H9 (cell line): ENCODE results near the gene FRAS1. TPM values are rescaled to one million over a fixed set of nuclear protein-coding genes. Genes with fewer than 3 reads are reported as not detected.

Source experiments
- DNase-seq: peaks from one replicate; pipeline ENCODE4 v3.0.0-alpha.2; 2017
- H2AFZ ChIP-seq: one replicate; pipeline ENCODE4 v1.6.1; 2013; ENCODE audit warnings: mild to moderate bottlenecking, low read length, control low read depth, moderate library complexity
- H2AK5ac ChIP-seq: 2 replicates; pipeline ENCODE4 v1.6.1; 2013; ENCODE audit warnings: low read length, control low read depth, mixed read lengths; ENCODE audit not compliant: insufficient read length
- H2BK120ac ChIP-seq: one replicate; pipeline ENCODE4 v1.6.1; 2013; ENCODE audit warnings: low read depth, mild to moderate bottlenecking, low read length, control low read depth, inconsistent platforms; ENCODE audit not compliant: poor library complexity, severe bottlenecking
- H2BK12ac ChIP-seq: 2 replicates; pipeline ENCODE4 v1.6.1; 2013; ENCODE audit warnings: low read length, control low read depth, mixed read lengths, low read depth; ENCODE audit not compliant: insufficient read length
- H2BK15ac ChIP-seq: 2 replicates; pipeline ENCODE4 v1.6.1; 2013; ENCODE audit warnings: low read depth, low read length, control low read depth
- H2BK20ac ChIP-seq: one replicate; pipeline ENCODE4 v1.6.1; 2013; ENCODE audit warnings: low read depth, mild to moderate bottlenecking, low read length, control low read depth, inconsistent platforms; ENCODE audit not compliant: poor library complexity, severe bottlenecking
- H2BK5ac ChIP-seq: 2 replicates; pipeline ENCODE4 v1.6.1; 2013; ENCODE audit warnings: low read length, control low read depth, mixed read lengths; ENCODE audit not compliant: insufficient read length
- H3K14ac ChIP-seq: 2 replicates; pipeline ENCODE4 v1.6.1; 2013; ENCODE audit warnings: low read length, control low read depth; ENCODE audit not compliant: insufficient read depth
- H3K18ac ChIP-seq: 2 replicates; pipeline ENCODE4 v1.6.1; 2013; ENCODE audit warnings: low read depth, mild to moderate bottlenecking, mixed read lengths, low read length, control low read depth; ENCODE audit not compliant: insufficient read length
- H3K23ac ChIP-seq: 2 replicates; pipeline ENCODE4 v1.6.1; 2013; ENCODE audit warnings: low read length, control low read depth, mixed read lengths, low read depth; ENCODE audit not compliant: insufficient read length
- H3K23me2 ChIP-seq: 2 replicates; pipeline ENCODE4 v1.6.1; 2013; ENCODE audit warnings: low read depth, mild to moderate bottlenecking, mixed read lengths, low read length, control low read depth; ENCODE audit not compliant: insufficient read length, poor library complexity, severe bottlenecking
- H3K27ac ChIP-seq: 2 replicates; pipeline ENCODE4 v1.5.1; 2013; ENCODE audit warnings: low read length, control low read depth, mixed read lengths, low read depth; ENCODE audit not compliant: insufficient read length
- H3K27me3 ChIP-seq: 2 replicates; pipeline ENCODE4 v1.6.1; 2013; ENCODE audit warnings: low read length, control low read depth, inconsistent platforms; ENCODE audit not compliant: insufficient read depth
- H3K4ac ChIP-seq: 2 replicates; pipeline ENCODE4 v1.6.1; 2013; ENCODE audit warnings: low read depth, mild to moderate bottlenecking, control low read depth, inconsistent platforms, low read length, moderate library complexity
- H3K4me1 ChIP-seq: 2 replicates; pipeline ENCODE4 v1.6.1; 2013; ENCODE audit warnings: low read length, control low read depth, inconsistent platforms; ENCODE audit not compliant: insufficient read depth
- H3K4me2 ChIP-seq: 2 replicates; pipeline ENCODE4 v1.6.1; 2013; ENCODE audit warnings: low read length, control low read depth, mixed read lengths; ENCODE audit not compliant: insufficient read length, insufficient read depth
- H3K56ac ChIP-seq: 2 replicates; pipeline ENCODE4 v1.6.1; 2013; ENCODE audit warnings: low read depth, mild to moderate bottlenecking, mixed read lengths, low read length, control low read depth; ENCODE audit not compliant: insufficient read length
- H3K79me1 ChIP-seq: 2 replicates; pipeline ENCODE4 v1.6.1; 2013; ENCODE audit warnings: low read depth, mild to moderate bottlenecking, moderate library complexity, low read length, control low read depth, inconsistent platforms; ENCODE audit not compliant: insufficient read depth, poor library complexity, severe bottlenecking
- H3K79me2 ChIP-seq: 2 replicates; pipeline ENCODE4 v1.6.1; 2013; ENCODE audit warnings: low read length, control low read depth, inconsistent platforms; ENCODE audit not compliant: insufficient read depth
- H3K9ac ChIP-seq: 2 replicates; pipeline ENCODE4 v1.6.1; 2013; ENCODE audit warnings: low read length, control low read depth, mixed read lengths; ENCODE audit not compliant: insufficient read length; ENCODE audit errors: extremely low read depth
- H3K9me3 ChIP-seq: one replicate; pipeline ENCODE4 v1.6.1; 2013; ENCODE audit warnings: low read depth, low read length, inconsistent platforms; ENCODE audit not compliant: control insufficient read depth
- H3T11ph ChIP-seq: one replicate; pipeline ENCODE4 v1.6.1; 2013; ENCODE audit warnings: mild to moderate bottlenecking, low read length, control low read depth, inconsistent platforms
- H4K20me1 ChIP-seq: one replicate; pipeline ENCODE4 v1.6.1; 2013; ENCODE audit not compliant: control insufficient read depth, insufficient read length, insufficient read depth
- H4K5ac ChIP-seq: 2 replicates; pipeline ENCODE4 v1.6.1; 2013; ENCODE audit warnings: low read depth, mild to moderate bottlenecking, mixed read lengths, low read length, control low read depth; ENCODE audit not compliant: insufficient read length
- H4K8ac ChIP-seq: replicated peaks from 2 replicates; pipeline ENCODE4 v1.6.1; 2013; ENCODE audit warnings: low read length, control low read depth, mixed read lengths, low read depth; ENCODE audit not compliant: insufficient read length
- H4K91ac ChIP-seq: 2 replicates; pipeline ENCODE4 v1.6.1; 2013; ENCODE audit warnings: low read depth, mild to moderate bottlenecking, moderate library complexity, mixed read lengths, low read length, control low read depth; ENCODE audit not compliant: insufficient read length
- H3K27ac Mint-ChIP-seq, 3 experiments: 2 replicates in 2 of 3; 3 replicates in 1 of 3; pipeline ENCODE4 v1.8.0; 2020 to 2021; ENCODE audit warnings: mixed read lengths in 3 of 3, mild to moderate bottlenecking in 1 of 3, moderate library complexity in 1 of 3
- H3K27me3 Mint-ChIP-seq: 2 replicates; pipeline ENCODE4 v1.8.0; 2021; ENCODE audit warnings: low read depth, mild to moderate bottlenecking, moderate library complexity, mixed read lengths
- H3K36me3 Mint-ChIP-seq, 3 experiments: 2 replicates in 2 of 3; 3 replicates in 1 of 3; pipeline ENCODE4 v1.8.0; 2020 to 2021; ENCODE audit warnings: low read depth in 3 of 3, mixed read lengths in 3 of 3; ENCODE audit not compliant: insufficient read depth in 1 of 3
- H3K4me1 Mint-ChIP-seq, 2 experiments: 2 replicates each; pipeline ENCODE4 v1.8.0; 2020; ENCODE audit warnings: mixed read lengths in 2 of 2
- H3K4me3 Mint-ChIP-seq, 2 experiments: 2 replicates in 1 of 2; 3 replicates in 1 of 2; pipeline ENCODE4 v1.8.0; 2020 to 2021; ENCODE audit warnings: mild to moderate bottlenecking in 2 of 2, mixed read lengths in 2 of 2, moderate library complexity in 1 of 2
- H3K9me3 Mint-ChIP-seq, 2 experiments: 2 replicates in 1 of 2; 3 replicates in 1 of 2; pipeline ENCODE4 v1.8.0; 2020; ENCODE audit warnings: mild to moderate bottlenecking in 2 of 2, mixed read lengths in 2 of 2, moderate library complexity in 1 of 2
- WGBS: extraction: QIAGEN DNeasy Blood & Tissue Kit; methylation state at CpG from one replicate; pipeline ENCODE4 v1.1.7; 2013; ENCODE audit warnings: missing lambda C conversion rate, low lambda C conversion rate, mixed read lengths; ENCODE audit not compliant: insufficient read length; ENCODE audit errors: extremely low coverage; 5-methylcytosine and 5-hydroxymethylcytosine counted together
- total RNA-seq: library from RNA; stranded (reverse); gene quantifications from 2 replicates; pipeline ENCODE4 v1.2.1, GENCODE V29; 2021
- TF ChIP-seq, protein P1 (sequence below): fragments of 200-600 bp; sonication (generic); conservative IDR thresholded peaks from 3 replicates; pipeline ENCODE4 v1.8.0; 2021; ENCODE audit warnings: antibody characterized with exemption, mild to moderate bottlenecking

The FRAS1 gene
- total RNA-seq, 1 experiment from 2014 or later = 58.5 TPM

DNA sequence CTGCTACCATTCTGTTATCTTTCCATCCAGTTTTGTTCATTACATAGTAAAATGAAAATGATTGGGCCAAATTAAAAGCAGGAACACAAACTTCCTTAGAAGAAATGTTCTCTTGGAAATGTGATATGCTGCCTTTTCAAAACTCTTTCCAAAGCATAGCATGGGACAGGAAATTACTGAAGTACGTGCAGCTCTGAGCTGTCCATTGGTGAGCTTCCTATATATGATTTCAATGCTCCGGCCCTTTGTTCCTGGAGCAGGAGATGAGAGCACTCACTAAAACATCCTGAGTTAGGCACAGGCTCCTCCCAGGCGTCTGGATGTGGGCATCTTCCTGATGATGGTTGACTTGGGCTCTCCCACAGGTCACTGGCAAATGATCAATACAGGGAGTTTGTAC is 461.4 kb downstream of the FRAS1 start:
- H3K23me2 ChIP-seq = no peaks in the 10 kb centered on the region
- H3K27me3 ChIP-seq = no peaks in the 10 kb centered on the region
- H3K18ac ChIP-seq = no peak overlapping the region
- no peak overlapping the region for H3K23ac ChIP-seq
- H3K79me2 ChIP-seq = no peaks in the 10 kb centered on the region
- H4K5ac ChIP-seq = no peak overlapping the region
- H2BK12ac ChIP-seq = no peak overlapping the region
- no peak overlapping the region for H4K8ac ChIP-seq
- no peak overlapping the region for H3K56ac ChIP-seq
- peaks cover 12 to 30% (median 28%) of the 10 kb centered on the region in 3 experiments; a peak in 6 of 7 replicates for H3K36me3 Mint-ChIP-seq
- no peak overlapping the region for H3T11ph ChIP-seq
- H2BK5ac ChIP-seq = no peak overlapping the region
- H3K14ac ChIP-seq = no peak overlapping the region
- H2BK20ac ChIP-seq = no peak overlapping the region
- WGBS = no CpG with 5 or more reads among the region's 3 CpGs
- H2AFZ ChIP-seq = no peak overlapping the region
- H2BK15ac ChIP-seq = no peak overlapping the region
- no peak overlapping the region for H3K4me2 ChIP-seq
- no peaks in the 10 kb centered on the region for H3K4me1 ChIP-seq
- no peaks in the 10 kb centered on the region for H3K79me1 ChIP-seq
- no peaks in the 10 kb centered on the region for H4K20me1 ChIP-seq
- no peaks in the 10 kb centered on the region for H3K9me3 ChIP-seq
- H2AK5ac ChIP-seq = no peak overlapping the region
- no peak overlapping the region for H3K4me3 Mint-ChIP-seq
- DNase-seq = no peak
- peaks cover 0 to 4% of the 10 kb centered on the region in 2 experiments; a peak in 3 of 4 replicates for H3K4me1 Mint-ChIP-seq
- no peak overlapping the region for H2BK120ac ChIP-seq
- no peaks in the 10 kb centered on the region for H3K27me3 Mint-ChIP-seq
- H3K9ac ChIP-seq = no peak overlapping the region
- TF ChIP-seq, protein P1, sequence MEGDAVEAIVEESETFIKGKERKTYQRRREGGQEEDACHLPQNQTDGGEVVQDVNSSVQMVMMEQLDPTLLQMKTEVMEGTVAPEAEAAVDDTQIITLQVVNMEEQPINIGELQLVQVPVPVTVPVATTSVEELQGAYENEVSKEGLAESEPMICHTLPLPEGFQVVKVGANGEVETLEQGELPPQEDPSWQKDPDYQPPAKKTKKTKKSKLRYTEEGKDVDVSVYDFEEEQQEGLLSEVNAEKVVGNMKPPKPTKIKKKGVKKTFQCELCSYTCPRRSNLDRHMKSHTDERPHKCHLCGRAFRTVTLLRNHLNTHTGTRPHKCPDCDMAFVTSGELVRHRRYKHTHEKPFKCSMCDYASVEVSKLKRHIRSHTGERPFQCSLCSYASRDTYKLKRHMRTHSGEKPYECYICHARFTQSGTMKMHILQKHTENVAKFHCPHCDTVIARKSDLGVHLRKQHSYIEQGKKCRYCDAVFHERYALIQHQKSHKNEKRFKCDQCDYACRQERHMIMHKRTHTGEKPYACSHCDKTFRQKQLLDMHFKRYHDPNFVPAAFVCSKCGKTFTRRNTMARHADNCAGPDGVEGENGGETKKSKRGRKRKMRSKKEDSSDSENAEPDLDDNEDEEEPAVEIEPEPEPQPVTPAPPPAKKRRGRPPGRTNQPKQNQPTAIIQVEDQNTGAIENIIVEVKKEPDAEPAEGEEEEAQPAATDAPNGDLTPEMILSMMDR = no peak
- no peaks in the 10 kb centered on the region for H3K9me3 Mint-ChIP-seq
- no peak overlapping the region for H3K27ac Mint-ChIP-seq
- H3K4ac ChIP-seq = no peak overlapping the region
- H3K27ac ChIP-seq = no peak overlapping the region
- no peak overlapping the region for H4K91ac ChIP-seq
